VCaP (cell line): ENCODE measurements around the gene MLPH.

Source experiments
- H3K27ac ChIP-seq: fragments of 450-650 bp; 2 replicates; pipeline ENCODE4 v1.5.1; 2017
- CTCF ChIP-seq: fragments of 450-650 bp; conservative IDR thresholded peaks from 2 replicates; pipeline ENCODE4 v1.5.1; 2017; ENCODE audit warnings: mild to moderate bottlenecking, moderate library complexity

Gene MLPH

GRCh38 chr2:237486819-237487448 is at the start of gene MLPH:
Gene MLPH (plus strand): TSS chr2:237487251. CDS start chr2:237493427, 6,176 bp downstream.
- no peak for TF ChIP-seq CTCF
- peak within 1 kb of the TSS; percentile 98 for H3K27ac ChIP-seq

GRCh38 chr2:237437566-237437965 is 49.5 kb upstream of the MLPH start:
- H3K27ac ChIP-seq: peak overlapping the region; percentile 15; the same call in 1 of the 2 replicates
- no peak for TF ChIP-seq CTCF

GRCh38 chr2:237438080-237438940 is 48.7 kb upstream of the MLPH start:
- TF ChIP-seq CTCF: 0 out of 2 replicates have a peak, but pooled peaks have one; percentile 3
- peak overlapping the region; percentile 15; the same call in 1 of the 2 replicates for H3K27ac ChIP-seq

GRCh38 chr2:237440819-237441281 is 46.2 kb upstream of the MLPH start:
- no peak overlapping the region for H3K27ac ChIP-seq
- TF ChIP-seq CTCF: no peak

GRCh38 chr2:237441605-237442274 is 45.3 kb upstream of the MLPH start:
- TF ChIP-seq CTCF: no peak
- H3K27ac ChIP-seq: no peak overlapping the region

- TF ChIP-seq CTCF: no peak
- no peak overlapping the region for H3K27ac ChIP-seq
Measured at GRCh38 chr2:237444071-237444470, 43.0 kb upstream of the MLPH start.
